Epithelial cell of esophagus (primary cell): ENCODE data around the gene CACHD1.
A peak's percentile ranks its signal among the peaks of the same experiment; 100 is the strongest.

ENCODE experiments used
- DNase-seq: peaks from one replicate; pipeline ENCODE4 v3.0.0; 2010; ENCODE audit warnings: low read depth
- H3K4me3 ChIP-seq: 2 replicates; pipeline ENCODE4 v1.5.1; 2011; ENCODE audit warnings: mild to moderate bottlenecking, low read length, control low read depth
- TF ChIP-seq, protein P1 (sequence below): IDR thresholded peaks from 2 replicates; pipeline ENCODE4 v1.5.1; 2011; ENCODE audit warnings: low read depth, mild to moderate bottlenecking, low read length, control low read depth, inconsistent platforms; ENCODE audit not compliant: insufficient read depth; ENCODE audit errors: missing control alignments

The CACHD1 gene

DNA sequence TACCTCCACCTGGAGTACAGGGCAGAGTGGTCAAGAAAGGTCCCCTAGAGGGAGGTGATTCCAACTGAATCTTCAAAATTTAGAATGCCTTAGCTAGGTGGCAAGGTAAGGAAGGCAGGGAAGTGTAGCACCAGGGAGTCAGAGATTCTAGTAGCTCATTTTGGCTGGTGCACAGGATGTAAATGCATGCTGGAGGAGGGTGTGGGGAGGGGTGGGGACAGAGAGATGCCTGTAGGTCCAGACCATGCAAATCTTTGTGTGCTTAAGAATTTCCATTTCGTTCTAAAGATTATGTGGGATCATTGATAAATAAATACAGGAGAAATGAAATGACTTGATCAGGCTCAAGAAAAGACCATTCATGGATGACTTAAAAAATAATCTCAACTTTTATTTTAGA lies 11.0 kb upstream of the CACHD1 start:
- no peak for DNase-seq
- TF ChIP-seq, protein P1, sequence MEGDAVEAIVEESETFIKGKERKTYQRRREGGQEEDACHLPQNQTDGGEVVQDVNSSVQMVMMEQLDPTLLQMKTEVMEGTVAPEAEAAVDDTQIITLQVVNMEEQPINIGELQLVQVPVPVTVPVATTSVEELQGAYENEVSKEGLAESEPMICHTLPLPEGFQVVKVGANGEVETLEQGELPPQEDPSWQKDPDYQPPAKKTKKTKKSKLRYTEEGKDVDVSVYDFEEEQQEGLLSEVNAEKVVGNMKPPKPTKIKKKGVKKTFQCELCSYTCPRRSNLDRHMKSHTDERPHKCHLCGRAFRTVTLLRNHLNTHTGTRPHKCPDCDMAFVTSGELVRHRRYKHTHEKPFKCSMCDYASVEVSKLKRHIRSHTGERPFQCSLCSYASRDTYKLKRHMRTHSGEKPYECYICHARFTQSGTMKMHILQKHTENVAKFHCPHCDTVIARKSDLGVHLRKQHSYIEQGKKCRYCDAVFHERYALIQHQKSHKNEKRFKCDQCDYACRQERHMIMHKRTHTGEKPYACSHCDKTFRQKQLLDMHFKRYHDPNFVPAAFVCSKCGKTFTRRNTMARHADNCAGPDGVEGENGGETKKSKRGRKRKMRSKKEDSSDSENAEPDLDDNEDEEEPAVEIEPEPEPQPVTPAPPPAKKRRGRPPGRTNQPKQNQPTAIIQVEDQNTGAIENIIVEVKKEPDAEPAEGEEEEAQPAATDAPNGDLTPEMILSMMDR, result no peak
- no peak overlapping the region for H3K4me3 ChIP-seq

GRCh38 chr1:64459743-64460142 lies 10.2 kb upstream of the CACHD1 start:
- TF ChIP-seq, protein P1, result no peak
- peak; percentile 61 for DNase-seq
- H3K4me3 ChIP-seq, result no peak overlapping the region

DNA sequence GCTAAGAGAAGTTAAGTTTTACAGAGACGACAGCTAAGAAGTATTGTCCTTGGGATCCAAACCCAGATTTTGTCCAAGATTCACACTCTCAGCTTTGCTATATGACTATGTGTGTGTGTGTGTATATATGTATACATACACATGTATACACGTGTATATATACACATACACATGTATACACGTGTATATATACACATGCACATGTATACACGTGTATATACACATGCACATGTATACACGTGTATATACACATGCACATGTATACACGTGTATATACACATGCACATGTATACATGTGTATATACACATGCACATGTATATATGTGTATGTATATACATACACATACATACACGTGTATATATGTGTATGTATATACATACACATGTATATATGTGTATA lies 3.9 kb upstream of the CACHD1 start:
- TF ChIP-seq, protein P1, result no peak
- DNase-seq, result no peak
- no peak overlapping the region for H3K4me3 ChIP-seq

DNA sequence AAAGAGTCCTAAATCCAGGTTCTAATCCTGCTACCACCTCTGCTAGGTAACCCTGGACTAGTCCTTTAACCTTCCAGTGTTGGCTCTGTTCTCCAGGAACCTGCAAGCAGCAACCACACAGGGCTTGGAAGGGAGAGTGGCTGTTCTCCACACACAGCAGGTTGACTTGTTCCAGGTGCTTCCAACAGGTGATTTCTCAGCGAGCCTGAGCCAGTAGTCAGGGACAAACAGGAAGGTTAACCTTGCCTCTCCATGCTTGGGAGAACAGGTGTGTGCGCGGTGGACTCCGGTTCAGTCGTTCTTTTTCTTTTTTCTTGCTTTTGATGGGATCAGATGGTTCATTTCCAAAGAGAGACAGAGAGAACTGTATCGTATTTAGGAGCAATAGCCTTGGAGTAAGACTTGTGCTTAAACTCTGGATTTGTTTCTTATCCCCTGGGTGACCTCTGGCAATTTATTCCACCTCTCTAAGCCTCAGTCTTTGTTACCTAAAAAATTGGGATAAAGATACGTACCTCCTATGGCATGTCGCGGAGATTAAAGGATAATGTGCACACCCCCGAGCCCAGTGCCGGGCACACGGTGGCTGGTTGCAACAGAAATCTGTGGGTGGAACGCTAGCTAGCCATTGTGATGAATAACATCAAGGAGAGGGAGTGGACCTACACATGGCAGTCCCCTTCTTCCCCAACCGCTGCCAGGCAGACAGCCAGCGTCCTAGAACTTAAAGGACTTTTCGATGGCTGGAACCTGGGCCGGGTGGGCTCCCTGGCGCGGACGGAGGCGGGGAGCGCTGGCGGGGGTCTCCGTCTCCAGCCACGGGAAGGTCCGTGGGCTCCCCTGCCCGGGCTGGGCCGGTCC lies 583 bp upstream of the CACHD1 start:
- H3K4me3 ChIP-seq, result peak overlapping the region; percentile 56
- TF ChIP-seq, protein P1, result no peak
- peak; percentile 39 for DNase-seq

- DNase-seq, result peak; percentile 20
- H3K4me3 ChIP-seq, result peak overlapping the region; percentile 56
- TF ChIP-seq, protein P1, result no peak
Measured at GRCh38 chr1:64470665-64471217, 812 bp downstream of the CACHD1 start.

DNA sequence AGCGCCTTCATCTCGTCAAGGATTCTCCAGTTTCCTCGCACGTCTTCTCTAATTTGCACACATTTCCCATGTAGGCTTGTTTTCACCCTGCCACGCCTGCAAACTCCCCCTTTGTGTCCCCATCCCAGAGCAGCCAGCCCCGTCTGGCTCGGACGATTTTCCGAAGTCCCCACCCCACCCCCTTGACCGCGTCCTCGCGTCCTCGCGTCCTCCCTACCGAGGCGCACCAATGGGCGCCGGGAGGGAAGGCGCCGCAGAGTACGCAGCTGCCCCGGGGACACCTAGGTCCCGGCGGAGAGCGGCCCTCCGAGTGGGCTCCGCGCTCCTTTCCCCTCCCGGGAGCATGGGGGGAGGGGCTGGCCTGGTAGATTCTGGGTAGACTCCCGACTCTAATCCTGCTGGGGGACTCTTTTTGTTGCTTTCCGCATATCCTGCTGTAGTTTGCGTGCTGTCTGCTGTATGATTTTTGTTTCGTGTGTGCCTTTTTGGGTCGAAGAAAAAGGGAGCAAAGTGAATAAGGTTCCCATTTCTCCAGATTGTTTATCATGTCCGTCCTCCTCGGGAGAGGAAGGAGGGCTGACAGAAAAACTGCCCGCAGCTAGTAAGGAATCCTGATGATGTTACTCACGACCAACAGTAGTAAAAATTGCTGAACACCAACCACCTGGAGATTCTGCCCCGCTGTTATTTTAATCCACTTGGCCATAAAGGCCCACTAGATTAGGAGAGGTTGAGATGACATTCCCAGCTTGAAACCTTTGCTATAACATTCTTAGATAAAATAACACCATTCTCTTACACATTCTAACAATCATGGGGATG lies 1.5 kb downstream of the CACHD1 start:
- peak overlapping the region; percentile 56 for H3K4me3 ChIP-seq
- peak; percentile 55 for DNase-seq
- TF ChIP-seq, protein P1, result no peak
